IPS-15b (cell line): ENCODE results near the gene INSC.
A peak's percentile ranks its signal among the peaks of the same experiment; 100 is the strongest.
"Not testable (repeated sequence)": the region's sequence is repeated elsewhere in the genome, so short reads cannot be mapped to it uniquely, and the experiment has no call there.

ENCODE experiments used
- H3K27me3 ChIP-seq: one replicate; pipeline ENCODE4 v1.6.1; 2013; ENCODE audit warnings: low read length; ENCODE audit not compliant: control insufficient read depth, insufficient read depth
- H3K36me3 ChIP-seq: one replicate; pipeline ENCODE4 v1.6.1; 2013; ENCODE audit warnings: low read length; ENCODE audit not compliant: control insufficient read depth, insufficient read depth
- H3K4me1 ChIP-seq: one replicate; pipeline ENCODE4 v1.6.1; 2013; ENCODE audit warnings: mild to moderate bottlenecking, low read length; ENCODE audit not compliant: control insufficient read depth, insufficient read depth
- H3K4me3 ChIP-seq: one replicate; pipeline ENCODE4 v1.5.1; 2013; ENCODE audit warnings: low read depth, low read length
- H3K9ac ChIP-seq: one replicate; pipeline ENCODE4 v1.6.1; 2013; ENCODE audit warnings: low read depth, mild to moderate bottlenecking, low read length
- H3K9me3 ChIP-seq: one replicate; pipeline ENCODE4 v1.6.1; 2013; ENCODE audit warnings: mild to moderate bottlenecking, low read length; ENCODE audit not compliant: control insufficient read depth, insufficient read depth

INSC gene, protein sequence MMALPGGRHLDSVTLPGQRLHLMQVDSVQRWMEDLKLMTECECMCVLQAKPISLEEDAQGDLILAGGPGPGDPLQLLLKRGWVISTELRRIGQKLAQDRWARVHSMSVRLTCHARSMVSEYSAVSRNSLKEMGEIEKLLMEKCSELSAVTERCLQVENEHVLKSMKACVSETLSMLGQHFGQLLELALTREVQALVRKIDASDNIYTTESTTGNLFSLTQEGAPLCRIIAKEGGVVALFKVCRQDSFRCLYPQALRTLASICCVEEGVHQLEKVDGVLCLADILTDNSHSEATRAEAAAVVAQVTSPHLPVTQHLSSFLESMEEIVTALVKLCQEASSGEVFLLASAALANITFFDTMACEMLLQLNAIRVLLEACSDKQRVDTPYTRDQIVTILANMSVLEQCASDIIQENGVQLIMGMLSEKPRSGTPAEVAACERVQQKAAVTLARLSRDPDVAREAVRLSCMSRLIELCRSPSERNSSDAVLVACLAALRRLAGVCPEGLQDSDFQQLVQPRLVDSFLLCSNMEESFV

DNA sequence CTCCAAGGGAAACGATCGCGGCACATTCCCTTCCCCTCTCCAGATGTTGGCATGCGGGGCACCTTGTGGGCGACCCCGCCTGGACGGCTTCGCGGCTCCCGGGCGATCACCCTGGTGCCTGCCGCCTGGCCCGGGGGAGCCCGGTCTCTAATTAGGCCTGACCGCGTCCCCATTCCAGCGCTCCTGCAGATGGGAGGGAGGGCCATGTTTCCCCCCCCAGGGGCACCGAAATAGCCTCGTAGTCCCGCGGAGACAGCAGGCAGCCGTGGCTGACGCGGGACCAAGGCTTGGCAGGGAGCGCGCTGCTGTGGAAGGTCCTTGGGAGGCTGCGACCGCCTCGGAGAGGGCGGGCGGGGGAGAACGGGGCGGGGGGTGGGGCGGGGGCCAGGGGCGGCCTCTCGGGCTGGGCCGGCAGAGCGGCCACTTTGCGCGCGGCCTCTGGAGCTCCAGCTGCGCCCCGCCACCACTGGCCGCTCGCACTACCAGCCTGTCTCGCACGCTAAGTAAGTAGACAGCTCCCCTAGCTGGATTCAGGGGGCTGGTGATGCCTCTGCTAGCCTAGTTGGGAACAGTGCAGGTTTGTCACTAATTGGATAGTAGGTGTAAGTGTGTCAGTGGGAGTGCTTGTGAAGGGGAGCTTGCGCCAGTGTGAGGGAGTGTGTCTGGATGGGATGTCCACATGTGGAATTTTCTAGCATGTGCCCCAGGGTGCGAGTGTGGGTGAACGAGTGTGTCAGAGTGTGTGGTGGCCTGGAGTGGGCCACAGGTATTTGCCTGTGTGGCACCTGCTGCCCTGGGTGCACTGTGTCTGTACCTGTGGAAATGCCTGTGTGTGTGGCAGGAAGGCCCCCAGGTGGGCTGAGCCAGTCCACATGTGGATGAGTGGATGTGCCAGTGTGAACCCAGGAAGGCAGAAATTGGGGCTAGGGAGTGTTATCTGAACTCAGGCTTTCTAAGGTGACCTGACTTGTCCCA, at the start of gene INSC:
Gene INSC, plus strand, starts transcription at position 423 of the 975 bp plus-strand sequence. CDS start 34,252 bp downstream, outside the sequence.
- peaks cover 2% of the 10 kb centered on the region for H3K4me1 ChIP-seq
- no peak within 1 kb of the TSS for H3K9ac ChIP-seq
- no peaks in the 10 kb centered on the region for H3K36me3 ChIP-seq
- peak within 1 kb of the TSS; percentile 48 for H3K4me3 ChIP-seq
- H3K9me3 ChIP-seq, result no peaks in the 10 kb centered on the region
- peaks cover 31% of the 10 kb centered on the region for H3K27me3 ChIP-seq

DNA sequence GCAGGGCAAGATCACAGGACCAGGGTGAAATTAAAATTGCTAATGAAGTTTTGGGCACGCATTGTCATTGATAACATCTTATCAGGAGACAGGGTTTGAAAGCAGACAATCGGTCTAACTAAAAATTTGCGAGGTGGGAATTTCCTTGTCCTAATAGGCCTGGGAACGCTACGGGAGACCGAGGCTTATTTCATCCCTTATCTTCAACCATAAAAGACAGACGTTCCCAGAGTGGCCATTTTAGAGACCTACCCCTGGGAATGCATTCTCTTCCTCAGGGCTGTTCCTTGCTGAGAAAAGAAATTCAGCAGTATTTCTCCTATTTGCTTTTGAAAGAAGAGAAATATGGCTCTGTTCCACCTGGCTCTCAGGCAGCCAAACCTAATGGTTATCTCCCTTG, 45.0 kb upstream of the INSC start:
- H3K9me3 ChIP-seq, H3K4me3 ChIP-seq, H3K4me1 ChIP-seq, H3K9ac ChIP-seq, H3K36me3 ChIP-seq: not testable (repeated sequence)
- peaks cover 30% of the 10 kb centered on the region for H3K27me3 ChIP-seq

DNA sequence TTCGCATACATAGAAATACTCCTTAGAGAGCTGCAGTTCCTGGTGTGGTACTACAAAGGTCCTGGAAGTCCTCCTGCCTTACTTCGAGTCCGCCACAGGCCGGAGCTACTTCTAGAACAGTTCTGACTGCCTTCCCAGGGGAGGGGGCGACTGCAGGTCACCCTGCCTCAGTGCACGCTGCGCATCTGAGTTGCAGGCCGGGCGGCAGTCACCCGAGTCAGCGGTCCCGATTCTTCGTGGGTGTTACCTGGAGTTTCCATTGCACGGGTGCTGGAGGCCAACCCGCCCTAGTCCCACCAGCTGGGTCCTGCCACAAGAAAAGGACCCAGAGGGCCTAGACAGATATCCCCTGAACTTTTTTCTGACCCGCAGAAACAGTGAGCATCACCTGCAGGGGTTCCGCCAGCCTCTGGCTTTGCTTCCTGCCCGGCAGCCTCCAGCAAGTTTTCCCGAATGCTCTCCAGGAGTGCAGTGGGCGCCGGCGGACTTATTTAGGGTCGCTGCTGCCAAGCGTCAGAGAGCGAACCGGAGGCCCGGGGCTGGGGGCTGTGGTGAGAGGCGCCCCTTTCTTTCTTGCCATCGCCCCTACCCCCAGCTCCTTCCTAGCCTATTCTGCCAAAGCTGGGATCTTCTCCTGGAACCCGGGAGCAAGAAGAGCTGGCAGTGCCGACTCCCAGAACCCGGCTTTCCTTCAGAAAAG, 43.0 kb upstream of the INSC start:
- Histone ChIP-seq H3K4me3 (no peak overlapping the region), H3K9me3 (no peaks in the 10 kb centered on the region), H3K27me3 (peaks cover 30% of the 10 kb centered on the region), H3K9ac (no peak overlapping the region), H3K36me3 (no peaks in the 10 kb centered on the region), H3K4me1 (no peaks in the 10 kb centered on the region)

DNA sequence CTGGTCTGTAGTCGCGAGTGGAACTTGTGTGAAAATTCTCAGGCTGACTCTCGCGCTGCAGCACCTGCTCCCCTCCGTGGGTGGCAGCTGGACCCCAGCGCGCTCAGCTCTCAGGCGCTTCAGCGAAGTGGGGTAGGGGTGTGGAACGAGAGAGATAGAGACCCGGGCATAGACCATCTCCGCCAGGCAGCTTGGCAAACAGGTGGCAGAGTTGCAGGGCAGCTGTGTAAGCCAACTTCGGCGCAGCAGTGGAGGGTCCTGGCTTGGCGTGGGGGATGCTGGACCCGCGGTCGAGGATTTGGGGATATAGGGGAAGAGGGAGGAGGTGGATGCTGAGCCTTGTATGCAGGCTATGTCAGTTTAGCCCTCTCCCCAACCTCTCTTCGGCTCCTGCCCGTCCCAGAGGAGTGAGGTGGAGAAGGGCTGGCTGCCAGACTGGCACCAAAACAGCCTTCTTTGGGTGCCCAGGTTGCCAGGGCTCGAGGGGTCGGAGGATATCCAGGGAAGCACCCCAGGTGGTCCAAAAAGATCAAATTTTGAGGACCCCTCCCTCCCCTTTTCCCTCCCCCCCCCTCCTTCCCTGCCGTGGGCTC, 42.1 kb upstream of the INSC start:
- Histone ChIP-seq H3K4me1 (no peaks in the 10 kb centered on the region), H3K27me3 (peaks cover 30% of the 10 kb centered on the region), H3K9ac (no peak overlapping the region), H3K9me3 (no peaks in the 10 kb centered on the region), H3K4me3 (peak overlapping the region; percentile 87), H3K36me3 (no peaks in the 10 kb centered on the region)

DNA sequence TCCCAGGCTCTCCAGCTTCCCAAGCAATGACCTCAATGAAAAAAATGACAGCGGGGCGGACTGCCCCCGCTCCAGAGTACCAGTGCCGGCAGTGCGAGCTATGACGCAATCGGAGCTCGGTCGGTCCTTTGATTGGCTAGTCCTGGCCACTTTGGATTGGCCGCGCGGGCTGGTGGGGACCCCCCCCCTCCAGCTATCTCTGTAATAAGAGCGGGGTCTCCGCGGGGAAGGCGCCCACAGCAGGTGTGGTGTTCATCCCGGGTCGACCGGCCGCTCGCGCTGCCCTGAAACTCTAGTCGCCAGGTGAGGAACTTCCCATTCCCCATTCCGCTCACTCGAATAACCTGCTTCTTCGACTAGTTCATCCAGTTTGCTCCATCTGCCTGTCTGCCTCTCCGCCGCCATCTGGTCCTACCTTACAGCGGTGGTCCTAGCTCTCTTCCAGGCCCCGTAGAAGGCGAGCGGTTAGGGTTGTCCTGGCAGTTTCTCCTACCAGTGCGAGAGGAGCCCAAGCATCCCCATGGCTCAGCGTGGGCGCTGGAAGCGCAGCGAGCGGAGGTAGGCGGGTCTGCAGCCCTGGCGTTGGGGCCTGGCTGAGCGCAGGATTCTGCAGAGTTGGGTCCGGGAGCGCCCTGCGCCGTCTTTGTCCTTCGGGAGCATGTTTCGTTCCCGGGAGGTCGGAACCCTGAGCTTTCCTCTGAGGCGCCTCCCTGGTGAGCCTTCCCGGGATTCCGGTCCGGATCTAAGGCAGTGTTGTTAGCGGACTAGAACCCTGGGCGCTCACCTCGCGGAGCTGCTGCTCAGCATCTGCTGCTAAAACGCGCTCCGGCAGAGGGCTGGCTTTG, 41.1 kb upstream of the INSC start, which contains the start of gene CALCB:
Gene CALCB, plus strand, starts transcription at position 233 of the 845 bp plus-strand sequence. CDS start 1,126 bp downstream, outside the sequence.
- Histone ChIP-seq H3K9ac (no peak within 1 kb of the TSS), H3K4me3 (peak within 1 kb of the TSS; percentile 87), H3K27me3 (peaks cover 30% of the 10 kb centered on the region), H3K36me3 (no peaks in the 10 kb centered on the region), H3K9me3 (no peaks in the 10 kb centered on the region), H3K4me1 (no peaks in the 10 kb centered on the region)

DNA sequence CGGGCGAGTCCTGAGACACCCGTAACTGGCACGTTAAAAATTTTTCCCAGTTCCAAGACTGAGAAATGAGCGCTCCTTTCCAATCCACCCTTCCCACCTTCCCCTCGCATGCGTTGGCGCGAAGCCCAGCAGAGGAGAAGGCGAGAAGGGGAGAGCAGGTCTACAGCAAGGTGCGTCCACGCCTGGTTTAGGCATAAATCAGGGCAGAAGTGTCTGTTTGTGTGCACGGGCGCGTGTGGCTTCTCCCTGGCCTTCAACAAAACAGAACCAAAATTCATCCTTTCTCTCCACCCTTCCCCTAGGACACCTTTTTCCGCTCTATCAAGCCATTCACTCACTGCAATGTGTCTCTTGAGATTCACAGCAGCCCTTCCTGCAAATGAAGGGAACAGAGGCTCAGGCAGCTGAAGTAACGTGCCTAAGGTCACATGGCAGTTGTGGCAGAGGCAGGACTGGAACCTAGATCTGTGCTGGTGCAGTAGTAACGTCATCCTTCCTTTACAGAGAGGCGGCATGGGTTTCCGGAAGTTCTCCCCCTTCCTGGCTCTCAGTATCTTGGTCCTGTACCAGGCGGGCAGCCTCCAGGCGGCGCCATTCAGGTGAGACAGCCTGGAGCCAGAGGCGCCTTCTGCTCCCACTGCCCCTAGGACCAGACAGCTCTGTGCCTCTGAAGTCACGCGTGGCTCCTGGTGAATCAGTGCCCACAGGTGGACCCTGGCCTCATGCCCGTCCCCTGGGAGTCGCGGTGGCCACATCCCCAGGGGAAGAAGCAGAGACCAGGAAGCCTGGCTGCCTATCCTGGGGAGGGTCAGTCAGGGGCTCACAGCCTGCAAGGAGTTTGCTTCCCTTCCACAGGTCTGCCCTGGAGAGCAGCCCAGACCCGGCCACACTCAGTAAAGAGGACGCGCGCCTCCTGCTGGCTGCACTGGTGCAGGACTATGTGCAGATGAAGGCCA, 40.2 kb upstream of the INSC start:
- peak overlapping the region; percentile 87 for H3K4me3 ChIP-seq
- no peaks in the 10 kb centered on the region for H3K4me1 ChIP-seq
- no peaks in the 10 kb centered on the region for H3K36me3 ChIP-seq
- no peaks in the 10 kb centered on the region for H3K9me3 ChIP-seq
- H3K27me3 ChIP-seq, result peaks cover 30% of the 10 kb centered on the region
- H3K9ac ChIP-seq, result peak overlapping the region; percentile 66

DNA sequence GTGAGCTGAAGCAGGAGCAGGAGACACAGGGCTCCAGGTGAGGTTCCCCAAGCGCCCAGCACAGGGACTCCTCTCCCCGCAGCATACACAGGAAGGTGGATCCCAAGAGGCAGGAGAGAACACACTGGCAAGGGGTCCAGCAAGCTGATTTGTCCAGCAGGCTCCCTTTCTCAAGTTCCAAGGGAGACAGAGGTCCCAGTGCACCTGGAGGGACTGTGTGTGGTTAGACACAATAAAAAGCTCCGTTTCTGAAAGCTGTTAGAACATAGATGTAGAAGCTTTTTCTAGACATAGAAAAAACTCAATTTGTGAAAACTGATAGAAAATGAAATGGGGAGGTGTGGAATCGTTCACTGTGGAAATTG, 39.6 kb upstream of the INSC start:
- peaks cover 30% of the 10 kb centered on the region for H3K27me3 ChIP-seq

DNA sequence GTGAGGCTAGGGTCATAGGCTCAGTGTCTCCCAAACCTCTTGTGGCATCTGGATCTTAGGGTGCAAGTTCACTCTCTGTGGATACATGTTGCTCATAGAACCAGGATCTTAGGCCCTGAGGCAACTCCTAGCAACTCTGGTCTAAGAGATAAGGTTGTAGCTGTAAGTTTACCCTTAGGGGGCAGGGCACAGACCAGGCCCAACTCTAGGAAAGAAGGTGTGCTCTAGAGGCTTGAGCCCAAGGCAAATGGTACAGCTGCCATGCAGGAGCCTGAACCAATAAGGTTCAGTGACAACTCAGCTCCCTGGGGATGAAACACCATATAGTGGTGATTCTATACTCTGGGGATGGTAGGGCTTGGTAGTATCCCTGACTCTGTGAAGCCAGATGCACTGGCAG, 23.5 kb upstream of the INSC start:
- no peak overlapping the region for H3K9ac ChIP-seq
- no peaks in the 10 kb centered on the region for H3K36me3 ChIP-seq
- H3K4me1 ChIP-seq, result no peaks in the 10 kb centered on the region
- H3K9me3 ChIP-seq, result no peaks in the 10 kb centered on the region
- H3K27me3 ChIP-seq, result no peaks in the 10 kb centered on the region
- no peak overlapping the region for H3K4me3 ChIP-seq

More for the DNA sequence above, 39.6 kb upstream of the INSC start:
- Histone ChIP-seq H3K9me3 (no peaks in the 10 kb centered on the region), H3K4me1 (no peaks in the 10 kb centered on the region), H3K36me3 (no peaks in the 10 kb centered on the region), H3K9ac (peak overlapping the region; percentile 66), H3K4me3 (no peak overlapping the region)

DNA sequence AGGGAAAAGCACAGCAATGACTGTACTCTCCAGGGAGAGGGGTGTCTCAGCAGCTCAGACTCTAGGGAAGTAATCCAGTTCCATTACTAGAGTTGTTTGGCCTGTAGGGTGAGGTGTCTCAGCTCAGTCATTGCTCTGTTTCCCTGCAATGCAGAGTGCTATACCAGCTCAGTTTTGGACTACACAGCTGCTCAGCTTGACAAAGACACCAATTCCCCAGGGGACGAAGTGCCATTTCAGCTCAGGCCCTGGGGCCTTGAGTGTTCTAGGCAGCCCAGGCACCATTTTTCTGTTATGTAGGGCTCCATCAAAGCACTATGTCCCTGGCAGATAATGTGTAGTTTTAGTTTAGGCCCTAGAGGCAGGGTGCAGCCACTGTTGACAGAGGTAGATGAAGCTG, 23.1 kb upstream of the INSC start:
- no peak overlapping the region for H3K9ac ChIP-seq
- no peaks in the 10 kb centered on the region for H3K27me3 ChIP-seq
- no peaks in the 10 kb centered on the region for H3K9me3 ChIP-seq
- no peak overlapping the region for H3K4me3 ChIP-seq
- H3K4me1 ChIP-seq, result no peaks in the 10 kb centered on the region
- H3K36me3 ChIP-seq, result no peaks in the 10 kb centered on the region

DNA sequence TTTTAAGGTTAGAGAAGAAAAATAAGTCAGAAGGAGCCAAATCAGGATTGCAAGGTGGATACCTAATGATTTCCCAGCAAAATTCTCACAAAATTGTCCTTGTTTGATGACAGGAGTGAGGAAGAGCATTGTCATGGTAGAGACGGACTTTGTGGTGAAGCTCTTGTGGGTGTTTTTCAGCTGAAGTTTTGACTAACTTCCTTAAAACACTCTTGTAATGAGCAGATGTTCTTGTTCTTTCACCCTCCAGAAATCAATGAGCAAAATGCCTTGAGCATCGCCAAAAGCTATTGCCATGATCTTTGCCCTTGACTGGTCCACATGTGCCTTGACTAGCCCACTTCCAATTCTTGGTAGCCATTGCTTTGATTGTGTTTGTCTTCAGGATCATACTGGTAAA, 21.3 kb upstream of the INSC start:
- Histone ChIP-seq H3K36me3 (no peaks in the 10 kb centered on the region), H3K4me1 (no peaks in the 10 kb centered on the region), H3K4me3 (no peak overlapping the region), H3K27me3 (no peaks in the 10 kb centered on the region), H3K9ac (no peak overlapping the region), H3K9me3 (no peaks in the 10 kb centered on the region)
